Keratinocyte (primary cell): ENCODE measurements around the gene HEATR3. TPM values are rescaled to one million over a fixed set of nuclear protein-coding genes. Genes with fewer than 3 reads are reported as not detected.
"Not testable (repeated sequence)": the region's sequence is repeated elsewhere in the genome, so short reads cannot be mapped to it uniquely, and the experiment has no call there.

Experiments
- DNase-seq: peaks from one replicate; pipeline ENCODE4 v3.0.0-alpha.2; 2011; ENCODE audit warnings: low read depth, missing footprints, low spot score
- FAIRE-seq: peaks from 2 replicates; lab custom pipeline; 2011; peaks lifted over from hg19 to GRCh38; lab: Jason Lieb, UNC
- H2AFZ ChIP-seq: 2 replicates; pipeline ENCODE4 v1.6.0; 2012; ENCODE audit warnings: low read length, control low read depth, inconsistent platforms; ENCODE audit not compliant: control insufficient read depth
- H3K27ac ChIP-seq: 2 replicates; pipeline ENCODE4 v1.5.1; 2011; ENCODE audit warnings: low read length; ENCODE audit not compliant: control insufficient read depth, insufficient read depth
- H3K27me3 ChIP-seq: 3 replicates; pipeline ENCODE4 v1.6.0; 2011; ENCODE audit warnings: low read length; ENCODE audit not compliant: control insufficient read depth, insufficient read depth; ENCODE audit errors: extremely low read depth
- H3K36me3 ChIP-seq, 2 experiments: 2 replicates in 1 of 2; 3 replicates in 1 of 2; pipeline ENCODE4 v1.5.1; 2011; ENCODE audit warnings: low read length in 2 of 2, mild to moderate bottlenecking in 1 of 2; ENCODE audit not compliant: control insufficient read depth in 2 of 2, insufficient read depth in 2 of 2; ENCODE audit errors: extremely low read depth in 1 of 2
- H3K4me1 ChIP-seq: 3 replicates; pipeline ENCODE4 v1.5.1; 2011; ENCODE audit warnings: low read length; ENCODE audit not compliant: control insufficient read depth, insufficient read depth; ENCODE audit errors: extremely low read depth
- H3K4me2 ChIP-seq: 3 replicates; pipeline ENCODE4 v1.6.0; 2011; ENCODE audit warnings: low read depth, low read length; ENCODE audit not compliant: control insufficient read depth, insufficient read depth; ENCODE audit errors: extremely low read depth
- H3K4me3 ChIP-seq, 3 experiments: fragments of 200-600 bp in 1 of 3; sonication (generic) in 1 of 3; 2 replicates in 2 of 3; 3 replicates in 1 of 3; pipeline ENCODE4 v1.5.1; 2011 to 2016; ENCODE audit warnings: low read length in 3 of 3, mild to moderate bottlenecking in 3 of 3, control low read depth in 2 of 3, inconsistent platforms in 1 of 3, low read depth in 1 of 3, mixed read lengths in 1 of 3, mixed run types in 1 of 3, moderate library complexity in 1 of 3; ENCODE audit not compliant: control insufficient read depth in 2 of 3, insufficient read depth in 2 of 3; ENCODE audit errors: extremely low read depth in 1 of 3
- H3K79me2 ChIP-seq: 2 replicates; pipeline ENCODE4 v1.6.0; 2012; ENCODE audit warnings: low read length; ENCODE audit not compliant: control insufficient read depth, insufficient read depth
- H3K9ac ChIP-seq: 3 replicates; pipeline ENCODE4 v1.6.0; 2011; ENCODE audit warnings: low read length; ENCODE audit not compliant: control insufficient read depth, insufficient read depth; ENCODE audit errors: extremely low read depth
- H3K9me1 ChIP-seq: 3 replicates; pipeline ENCODE4 v1.6.0; 2011; ENCODE audit warnings: low read length; ENCODE audit not compliant: control insufficient read depth, insufficient read depth; ENCODE audit errors: extremely low read depth
- H3K9me3 ChIP-seq: 2 replicates; pipeline ENCODE4 v1.5.1; 2012; ENCODE audit warnings: low read depth, low read length; ENCODE audit not compliant: control insufficient read depth
- H4K20me1 ChIP-seq: 3 replicates; pipeline ENCODE4 v1.6.0; 2011; ENCODE audit warnings: low read length; ENCODE audit not compliant: control insufficient read depth, insufficient read depth; ENCODE audit errors: extremely low read depth
- CTCF ChIP-seq, 3 experiments: IDR thresholded peaks in 1 of 3; conservative IDR thresholded peaks in 1 of 3; optimal IDR thresholded peaks in 1 of 3; 2 replicates in 2 of 3; 3 replicates in 1 of 3; pipeline versions ENCODE3 to v1.5.1; 2011; ENCODE audit warnings: low read length in 3 of 3, mild to moderate bottlenecking in 3 of 3, moderate library complexity in 2 of 3, control low read depth in 1 of 3, inconsistent platforms in 1 of 3; ENCODE audit not compliant: insufficient read depth in 2 of 3; ENCODE audit errors: extremely low read depth in 1 of 3
- EZH2 ChIP-seq: IDR thresholded peaks from one replicate; pipeline ENCODE4 v1.6.1; 2012; ENCODE audit warnings: inconsistent platforms, mild to moderate bottlenecking, low read length, moderate library complexity
- dilution Hi-C: fragments of 300-500 bp; cut with MboI; formaldehyde crosslinking; loops from one replicate; pipeline ENCODE4 v1.7.0; 2020; ENCODE audit warnings: low sequenced_read_pairs; ENCODE audit not compliant: extremely low pct_ligation_motif_present
- polyA plus RNA-seq, 5 experiments: library from polyadenylated mRNA; depleted of rRNA in 3 of 5; stranded (reverse) in 3 of 5; stranded (forward) in 1 of 5; unstranded in 1 of 5; fragments of >200 nt; gene quantifications; 1 replicate in 1 of 5; 2 replicates in 3 of 5; 3 replicates in 1 of 5; pipeline versions ENCODE4 v1.2.1 to v1.2.3, GENCODE V29; 2011 to 2012; ENCODE audit warnings: missing spikeins in 2 of 5, low read depth in 1 of 5, low replicate concordance in 1 of 5

The HEATR3 gene
- polyA plus RNA-seq, 1 donor (not counting 4 experiments of a cell fraction or from before 2014, with no cell fraction given), result 27.2 TPM

DNA sequence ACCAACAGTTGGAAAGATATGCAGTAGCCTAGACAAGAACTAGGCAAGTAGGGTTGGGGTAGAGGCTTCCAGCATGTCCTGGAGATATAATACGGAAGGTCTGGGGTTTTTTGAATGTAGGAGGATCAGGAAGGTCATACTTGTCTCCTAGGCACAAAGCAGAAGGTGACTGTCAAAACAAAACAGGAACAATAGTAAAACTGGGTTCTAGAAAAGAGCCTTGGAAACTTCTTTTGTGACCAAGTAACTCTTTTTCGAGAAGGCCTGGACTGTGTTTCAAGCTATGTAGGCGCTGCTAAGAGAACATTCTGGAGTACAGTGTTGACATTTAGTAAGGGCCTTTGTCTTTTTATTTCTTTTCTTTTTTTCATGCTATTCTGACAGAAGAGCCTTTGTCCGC lies 60.4 kb downstream of the HEATR3 start:
- H3K4me1 ChIP-seq, result no peaks in the 10 kb centered on the region
- no peak overlapping the region for H3K4me2 ChIP-seq
- no peaks in the 10 kb centered on the region for H3K9me1 ChIP-seq
- H3K9me3 ChIP-seq, result no peaks in the 10 kb centered on the region
- no peaks in the 10 kb centered on the region for H3K27me3 ChIP-seq
- dilution Hi-C loops, result no loop called here
- H3K36me3 ChIP-seq, result no peaks in the 10 kb centered on the region
- H3K79me2 ChIP-seq, result no peaks in the 10 kb centered on the region
- no peak overlapping the region for H3K4me3 ChIP-seq
- no peaks in the 10 kb centered on the region for H4K20me1 ChIP-seq
- DNase-seq, result no peak
- no peak overlapping the region for H3K9ac ChIP-seq
- no peak for FAIRE-seq
- TF ChIP-seq CTCF (optimal IDR thresholded peaks at IDR 0.05 in 1 of 3, IDR thresholded peaks at IDR 0.05 in 1 of 3, conservative IDR thresholded peaks at IDR 0.05 in 1 of 3; ENCODE audit: extremely low read depth in 1 of 3, insufficient read depth in 2 of 3, low read length in 3 of 3), result no peak
- TF ChIP-seq EZH2, result no peak
- H3K27ac ChIP-seq, result no peak overlapping the region
- no peak overlapping the region for H2AFZ ChIP-seq

DNA sequence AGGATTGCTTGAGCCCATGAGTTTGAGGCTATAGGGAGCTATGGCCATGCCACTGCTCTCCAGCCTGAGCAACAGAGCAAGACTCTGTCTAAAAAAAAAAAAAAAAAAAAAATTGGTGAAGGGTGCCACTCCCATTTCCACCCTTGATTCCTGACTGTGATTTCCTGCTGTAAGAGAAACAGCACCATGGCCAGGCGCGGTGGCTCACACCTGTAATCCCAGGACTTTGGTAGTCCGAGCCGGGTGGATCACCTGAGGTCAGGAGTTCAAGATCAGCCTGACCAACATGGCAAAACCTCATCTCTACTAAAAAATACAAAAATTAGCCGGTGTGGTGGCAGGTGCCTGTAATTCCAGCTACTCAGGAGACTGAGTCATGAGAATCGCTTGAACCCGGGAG lies 66.8 kb downstream of the HEATR3 start:
- H3K9me3 ChIP-seq, H3K4me1 ChIP-seq, H4K20me1 ChIP-seq, H3K27me3 ChIP-seq, H3K36me3 ChIP-seq, H2AFZ ChIP-seq, DNase-seq, H3K4me2 ChIP-seq, H3K27ac ChIP-seq, H3K4me3 ChIP-seq, FAIRE-seq, H3K79me2 ChIP-seq, H3K9me1 ChIP-seq, H3K9ac ChIP-seq, dilution Hi-C loops: not testable (repeated sequence)

DNA sequence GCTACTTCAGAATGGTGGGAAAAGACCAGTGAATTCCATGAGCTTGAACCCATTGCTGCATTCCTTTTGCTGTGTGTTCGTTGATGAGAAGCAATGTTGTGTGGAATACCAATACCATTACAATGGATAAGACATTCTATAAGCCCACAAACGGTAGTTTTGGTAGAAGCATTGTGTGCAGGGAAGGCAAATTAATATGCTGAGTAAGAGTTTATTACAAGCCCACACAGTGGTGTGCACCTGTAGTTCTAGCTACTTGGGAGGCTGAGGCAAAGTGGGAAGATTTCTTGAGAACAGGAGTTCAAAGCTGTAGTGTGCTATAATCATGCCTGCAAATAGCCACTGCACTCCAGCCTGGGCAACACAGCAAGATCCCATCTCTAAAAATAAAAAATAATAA lies 67.4 kb downstream of the HEATR3 start:
- H3K27ac ChIP-seq, result no peak overlapping the region
- dilution Hi-C loops, result no loop called here
- H3K9me1 ChIP-seq, result no peaks in the 10 kb centered on the region

More for the DNA sequence above, 67.4 kb downstream of the HEATR3 start:
- Histone ChIP-seq H3K4me2 (no peak overlapping the region), H3K9ac (no peak overlapping the region), H3K79me2 (no peaks in the 10 kb centered on the region), H3K4me3 (no peak overlapping the region), H3K27me3 (peaks cover 3% of the 10 kb centered on the region), H3K36me3 (no peaks in the 10 kb centered on the region), H2AFZ (no peak overlapping the region), H3K4me1 (no peaks in the 10 kb centered on the region), H4K20me1 (no peaks in the 10 kb centered on the region), H3K9me3 (no peaks in the 10 kb centered on the region)
- FAIRE-seq, result no peak
- TF ChIP-seq EZH2 (no peak), CTCF (optimal IDR thresholded peaks at IDR 0.05 in 1 of 3, IDR thresholded peaks at IDR 0.05 in 1 of 3, conservative IDR thresholded peaks at IDR 0.05 in 1 of 3; ENCODE audit: extremely low read depth in 1 of 3, insufficient read depth in 2 of 3, low read length in 3 of 3) (no peak)
- no peak for DNase-seq
